ENCODE data around the gene ZRANB3. TPM values are rescaled to one million over a fixed set of nuclear protein-coding genes. Genes with fewer than 3 reads are reported as not detected.

ZRANB3 gene
- total RNA-seq, 1 experiment from 2014 or later, result 11.3 TPM

- TF ChIP-seq CTCF (conservative IDR thresholded peaks at IDR 0.05) (no peak), EZH2 (IDR thresholded peaks at IDR 0.05; ENCODE audit: low read depth) (no peak)
- H3K36me3 ChIP-seq (ENCODE audit: low read depth), result peaks cover 54% of the 10 kb centered on the region
- no peak overlapping the region for H3K4me2 ChIP-seq
- no peaks in the 10 kb centered on the region for H3K9me2 ChIP-seq (ENCODE audit: insufficient read depth)
- no peak overlapping the region for H3K4me3 ChIP-seq
- DNase-seq, result no peak
- peaks cover 3% of the 10 kb centered on the region; the same call in 1 of the 2 replicates for H4K20me1 ChIP-seq (ENCODE audit: insufficient read depth)
- H3K27ac ChIP-seq, result no peak overlapping the region
- CTCF ChIA-PET, result no interaction called here
- intact Hi-C loops (cut with micrococcal nuclease; ENCODE audit: unreplicated experiment), result no loop called here
- H3K9me3 ChIP-seq (ENCODE audit: insufficient read depth, low read depth), result no peaks in the 10 kb centered on the region
- POLR2A ChIA-PET (ENCODE audit: unreplicated experiment), result no interaction called here
- no peaks in the 10 kb centered on the region for H3K27me3 ChIP-seq (ENCODE audit: insufficient read depth, low read depth)
- H3K4me1 ChIP-seq (replicated peaks; ENCODE audit: insufficient read depth), result no peaks in the 10 kb centered on the region
- no peak overlapping the region for H2AFZ ChIP-seq
- no peaks in the 10 kb centered on the region for H3F3A ChIP-seq (ENCODE audit: insufficient read depth, low read depth)
- no peaks in the 10 kb centered on the region for H3K79me2 ChIP-seq (ENCODE audit: low read depth)
- BruUV-seq (replicated peaks), result no TSS peak
Observed at GRCh38 chr2:135152361-135152760, 378.7 kb downstream of the ZRANB3 start.

GRCh38 chr2:135151615-135152014 lies 379.4 kb downstream of the ZRANB3 start:
- no peak overlapping the region for H2AFZ ChIP-seq
- intact Hi-C loops (cut with micrococcal nuclease; ENCODE audit: unreplicated experiment), result no loop called here
- H3K4me2 ChIP-seq, result no peak overlapping the region
- ChIA-PET CTCF (no interaction called here), POLR2A (ENCODE audit: unreplicated experiment) (no interaction called here)
- H3K36me3 ChIP-seq (ENCODE audit: low read depth), result peaks cover 47% of the 10 kb centered on the region
- DNase-seq, result no peak
- no peaks in the 10 kb centered on the region for H3K9me2 ChIP-seq (ENCODE audit: insufficient read depth)
- TF ChIP-seq EZH2 (IDR thresholded peaks at IDR 0.05; ENCODE audit: low read depth) (no peak), CTCF (conservative IDR thresholded peaks at IDR 0.05) (no peak)
- no TSS peak for BruUV-seq (replicated peaks)
- H3K27ac ChIP-seq, result no peak overlapping the region
- H3F3A ChIP-seq (ENCODE audit: insufficient read depth, low read depth), result no peaks in the 10 kb centered on the region
- H3K4me3 ChIP-seq, result no peak overlapping the region
- H4K20me1 ChIP-seq (ENCODE audit: insufficient read depth), result 0 out of 2 replicates have a peak, but pooled peaks cover 3% of the 10 kb centered on the region
- no peaks in the 10 kb centered on the region for H3K27me3 ChIP-seq (ENCODE audit: insufficient read depth, low read depth)
- H3K4me1 ChIP-seq (replicated peaks; ENCODE audit: insufficient read depth), result no peaks in the 10 kb centered on the region
- H3K9me3 ChIP-seq (ENCODE audit: insufficient read depth, low read depth), result peaks cover under 1% of the 10 kb centered on the region; the same call in 1 of the 2 replicates
- 0 out of 2 replicates have a peak, but pooled peaks cover 1% of the 10 kb centered on the region for H3K79me2 ChIP-seq (ENCODE audit: low read depth)

- no peak overlapping the region for H3K4me3 ChIP-seq
- H3K79me2 ChIP-seq (ENCODE audit: low read depth), result 0 out of 2 replicates have a peak, but pooled peaks cover 5% of the 10 kb centered on the region
- CTCF ChIA-PET, result no interaction called here
- POLR2A ChIA-PET (ENCODE audit: unreplicated experiment), result no interaction called here
- no TSS peak for BruUV-seq (replicated peaks)
- H3K27me3 ChIP-seq (ENCODE audit: insufficient read depth, low read depth), result no peaks in the 10 kb centered on the region
- peak in 1 of 2 experiments; percentile 48 for DNase-seq
- 0 out of 2 replicates have a peak, but pooled peaks cover 3% of the 10 kb centered on the region for H4K20me1 ChIP-seq (ENCODE audit: insufficient read depth)
- H3K36me3 ChIP-seq (ENCODE audit: low read depth), result peaks cover 43% of the 10 kb centered on the region
- no peak overlapping the region for H3K27ac ChIP-seq
- H2AFZ ChIP-seq, result no peak overlapping the region
- H3K4me1 ChIP-seq (replicated peaks; ENCODE audit: insufficient read depth), result no peaks in the 10 kb centered on the region
- peaks cover 3% of the 10 kb centered on the region; the same call in 1 of the 2 replicates for H3K9me3 ChIP-seq (ENCODE audit: insufficient read depth, low read depth)
- intact Hi-C loops (cut with micrococcal nuclease; ENCODE audit: unreplicated experiment), result no loop called here
- no peaks in the 10 kb centered on the region for H3F3A ChIP-seq (ENCODE audit: insufficient read depth, low read depth)
- H3K4me2 ChIP-seq, result no peak overlapping the region
- no peaks in the 10 kb centered on the region for H3K9me2 ChIP-seq (ENCODE audit: insufficient read depth)
- TF ChIP-seq EZH2 (IDR thresholded peaks at IDR 0.05; ENCODE audit: low read depth), result no peak
- no peak for TF ChIP-seq CTCF (conservative IDR thresholded peaks at IDR 0.05)
Observed at GRCh38 chr2:135150725-135151124, 380.3 kb downstream of the ZRANB3 start.
